CD8-positive, alpha-beta memory T cell (primary cell): Measurements from ENCODE around the gene APBA2. TPM values are rescaled to one million over a fixed set of nuclear protein-coding genes. Genes with fewer than 3 reads are reported as not detected.

Experiments
- CTCF ChIA-PET: fragments of 350-600 bp; sonication (Branson Sonifier 250); formaldehyde crosslinking; loops from one replicate; lab custom pipeline; 2021; ENCODE audit warnings: antibody characterized with exemption; lab: Charles Lee
- POLR2A ChIA-PET: fragments of 350-600 bp; sonication (Branson Sonifier 250); formaldehyde crosslinking; loops from one replicate; lab custom pipeline; 2021; ENCODE audit warnings: antibody characterized with exemption; lab: Charles Lee
- DNase-seq, 5 donors: peaks; one replicate each; pipeline versions ENCODE4 v3.0.0 to v3.0.0-alpha.2; 2020 to 2022; ENCODE audit warnings: mixed read lengths in 1 of 5
- H3K27ac ChIP-seq: one replicate; pipeline ENCODE4 v1.7.0; 2013; ENCODE audit warnings: low read depth, mild to moderate bottlenecking, low read length, moderate library complexity
- H3K27me3 ChIP-seq: 2 replicates; pipeline ENCODE4 v1.7.0; 2013; ENCODE audit warnings: low read length, mild to moderate bottlenecking; ENCODE audit not compliant: insufficient read depth, poor library complexity, severe bottlenecking
- H3K36me3 ChIP-seq: 2 replicates; pipeline ENCODE4 v1.7.0; 2013; ENCODE audit warnings: mild to moderate bottlenecking, low read length, moderate library complexity; ENCODE audit not compliant: insufficient read depth
- H3K4me1 ChIP-seq: 2 replicates; pipeline ENCODE4 v1.7.0; 2013; ENCODE audit warnings: mild to moderate bottlenecking, low read length, moderate library complexity; ENCODE audit not compliant: insufficient read depth
- H3K4me3 ChIP-seq: 2 replicates; pipeline ENCODE4 v1.7.0; 2013; ENCODE audit warnings: mild to moderate bottlenecking, low read length
- H3K9me3 ChIP-seq: 2 replicates; pipeline ENCODE4 v1.7.0; 2013; ENCODE audit warnings: mild to moderate bottlenecking, low read length
- H3K27ac Mint-ChIP-seq, 8 donors: one replicate each; pipeline ENCODE4 v1.8.0; 2020 to 2021; ENCODE audit warnings: mixed read lengths in 8 of 8, mild to moderate bottlenecking in 6 of 8, inconsistent platforms in 3 of 8, moderate library complexity in 3 of 8
- H3K27me3 Mint-ChIP-seq, 2 donors: one replicate each; pipeline ENCODE4 v1.8.0; 2020 to 2021; ENCODE audit warnings: mixed read lengths in 2 of 2, mild to moderate bottlenecking in 1 of 2, moderate library complexity in 1 of 2
- H3K36me3 Mint-ChIP-seq, 3 donors: one replicate each; pipeline ENCODE4 v1.8.0; 2020 to 2021; ENCODE audit warnings: mixed read lengths in 3 of 3, inconsistent platforms in 1 of 3, mild to moderate bottlenecking in 1 of 3
- H3K4me1 Mint-ChIP-seq, 3 donors: one replicate each; pipeline ENCODE4 v1.8.0; 2020 to 2021; ENCODE audit warnings: mixed read lengths in 3 of 3, inconsistent platforms in 1 of 3, mild to moderate bottlenecking in 1 of 3
- H3K4me3 Mint-ChIP-seq, 7 donors: one replicate each; pipeline ENCODE4 v1.8.0; 2020 to 2021; ENCODE audit warnings: mixed read lengths in 7 of 7, mild to moderate bottlenecking in 6 of 7, moderate library complexity in 4 of 7, inconsistent platforms in 2 of 7
- H3K9me3 Mint-ChIP-seq, 5 donors: one replicate each; pipeline ENCODE4 v1.8.0; 2020 to 2022; ENCODE audit warnings: mixed read lengths in 5 of 5, mild to moderate bottlenecking in 3 of 5, moderate library complexity in 2 of 5, inconsistent platforms in 1 of 5
- polyA plus RNA-seq: library from polyadenylated mRNA; unstranded; fragments of 300-500 nt; fragmentation: Illumina TruSeq; gene quantifications from one replicate; pipeline ENCODE4 v1.2.3, GENCODE V29; 2021
- total RNA-seq, 2 experiments: library from RNA; stranded (reverse); gene quantifications; one replicate each; pipeline ENCODE4 v1.2.3, GENCODE V29; 2021

APBA2 gene
- total and polyA plus RNA-seq, 3 experiments from 2014 or later: 15.7 to 38.8 (median 18.0) TPM

DNA sequence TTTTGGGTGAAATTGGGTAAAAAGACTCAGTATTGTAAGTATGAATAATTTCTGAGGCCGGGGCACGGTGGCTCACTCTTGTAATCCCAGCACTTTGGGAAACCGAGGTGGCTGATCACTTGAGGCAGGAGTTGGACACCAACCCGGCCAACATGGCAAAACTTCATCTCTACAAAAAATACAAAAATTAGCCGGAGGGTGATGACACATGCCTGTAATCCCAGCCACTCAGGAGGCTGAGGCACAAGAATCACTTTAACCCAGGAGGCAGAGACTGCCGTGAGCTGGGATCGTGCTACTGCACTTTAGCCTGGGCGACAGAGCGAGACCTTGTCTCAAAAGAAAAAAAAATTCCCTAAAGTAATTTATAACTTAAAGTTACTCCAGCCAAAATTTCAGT lies 162.2 kb downstream of the APBA2 start:
- peaks cover 4% of the 10 kb centered on the region for H3K4me1 ChIP-seq
- ChIA-PET POLR2A (no interaction called here), CTCF (interaction anchor here (0.7 kb wide), 1 partner anchor 16 kb away, joined by 3 read pairs; no protein-coding TSS in a partner anchor)
- no peak overlapping the region for H3K27ac ChIP-seq
- H3K36me3 Mint-ChIP-seq: peaks cover 0 to 6% (median 0%) of the 10 kb centered on the region in 3 donors
- no peak overlapping the region for H3K27ac Mint-ChIP-seq
- no peaks in the 10 kb centered on the region for H3K27me3 ChIP-seq
- H3K4me1 Mint-ChIP-seq: peaks cover 22 to 82% (median 36%) of the 10 kb centered on the region in 3 donors
- no peaks in the 10 kb centered on the region for H3K9me3 ChIP-seq
- DNase-seq: no peak
- H3K9me3 Mint-ChIP-seq: no peaks in the 10 kb centered on the region
- no peak overlapping the region for H3K4me3 Mint-ChIP-seq
- no peaks in the 10 kb centered on the region for H3K36me3 ChIP-seq
- peaks cover 0 to 3% of the 10 kb centered on the region in 2 donors for H3K27me3 Mint-ChIP-seq
- no peak overlapping the region for H3K4me3 ChIP-seq

- POLR2A ChIA-PET: no interaction called here
- Mint-ChIP-seq H3K27me3 (peaks cover 0 to 3% of the 10 kb centered on the region in 2 donors), H3K27ac (peak overlapping the region in 1 of 8 donors; percentile 77)
These were observed 165.1 kb downstream of the APBA2 start for GRCh38 chr15:29050870-29051269.

GRCh38 chr15:29051422-29051821 lies 165.6 kb downstream of the APBA2 start:
- Histone ChIP-seq H3K4me3 (no peak overlapping the region), H3K4me1 (peaks cover 4% of the 10 kb centered on the region), H3K27me3 (no peaks in the 10 kb centered on the region), H3K27ac (no peak overlapping the region), H3K36me3 (no peaks in the 10 kb centered on the region), H3K9me3 (no peaks in the 10 kb centered on the region)
- DNase-seq: no peak
- peaks cover 0 to 28% (median 3%) of the 10 kb centered on the region in 3 donors for H3K36me3 Mint-ChIP-seq
- H3K9me3 Mint-ChIP-seq: no peaks in the 10 kb centered on the region
- peak overlapping the region in 2 of 8 donors; percentile 63 to 71 for H3K27ac Mint-ChIP-seq
- no peak overlapping the region for H3K4me3 Mint-ChIP-seq
- ChIA-PET POLR2A (no interaction called here), CTCF (no interaction called here)
- H3K27me3 Mint-ChIP-seq: peaks cover 0 to 3% of the 10 kb centered on the region in 2 donors
- peaks cover 25 to 74% (median 35%) of the 10 kb centered on the region in 3 donors for H3K4me1 Mint-ChIP-seq

More at GRCh38 chr15:29050870-29051269, 165.1 kb downstream of the APBA2 start:
- Histone ChIP-seq H3K4me3 (no peak overlapping the region), H3K36me3 (no peaks in the 10 kb centered on the region), H3K9me3 (no peaks in the 10 kb centered on the region), H3K27ac (no peak overlapping the region), H3K4me1 (peaks cover 4% of the 10 kb centered on the region), H3K27me3 (no peaks in the 10 kb centered on the region)
- peak in 2 of 5 donors; percentile 18 to 29 for DNase-seq
- peaks cover 0 to 25% (median 3%) of the 10 kb centered on the region in 3 donors for H3K36me3 Mint-ChIP-seq
- no peaks in the 10 kb centered on the region for H3K9me3 Mint-ChIP-seq
- CTCF ChIA-PET: no interaction called here
- peak overlapping the region in 2 of 7 donors; percentile 7 to 20 for H3K4me3 Mint-ChIP-seq
- H3K4me1 Mint-ChIP-seq: peaks cover 22 to 76% (median 36%) of the 10 kb centered on the region in 3 donors

GRCh38 chr15:29053006-29053405 lies 167.2 kb downstream of the APBA2 start:
- no peaks in the 10 kb centered on the region for H3K9me3 Mint-ChIP-seq
- Histone ChIP-seq H3K27ac (no peak overlapping the region), H3K27me3 (no peaks in the 10 kb centered on the region), H3K4me1 (peaks cover 4% of the 10 kb centered on the region), H3K36me3 (no peaks in the 10 kb centered on the region), H3K9me3 (no peaks in the 10 kb centered on the region), H3K4me3 (no peak overlapping the region)
- POLR2A ChIA-PET: no interaction called here
- no peak overlapping the region for H3K4me3 Mint-ChIP-seq
- CTCF ChIA-PET: interaction anchor here (0.9 kb wide), 1 partner anchor 9 kb away, joined by 3 read pairs; no protein-coding TSS in a partner anchor
- H3K4me1 Mint-ChIP-seq: peaks cover 30 to 78% (median 40%) of the 10 kb centered on the region in 3 donors
- H3K27me3 Mint-ChIP-seq: peaks cover 0 to 3% of the 10 kb centered on the region in 2 donors
- no peak for DNase-seq
- H3K27ac Mint-ChIP-seq: no peak overlapping the region
- peaks cover 2 to 32% (median 3%) of the 10 kb centered on the region in 3 donors for H3K36me3 Mint-ChIP-seq

DNA sequence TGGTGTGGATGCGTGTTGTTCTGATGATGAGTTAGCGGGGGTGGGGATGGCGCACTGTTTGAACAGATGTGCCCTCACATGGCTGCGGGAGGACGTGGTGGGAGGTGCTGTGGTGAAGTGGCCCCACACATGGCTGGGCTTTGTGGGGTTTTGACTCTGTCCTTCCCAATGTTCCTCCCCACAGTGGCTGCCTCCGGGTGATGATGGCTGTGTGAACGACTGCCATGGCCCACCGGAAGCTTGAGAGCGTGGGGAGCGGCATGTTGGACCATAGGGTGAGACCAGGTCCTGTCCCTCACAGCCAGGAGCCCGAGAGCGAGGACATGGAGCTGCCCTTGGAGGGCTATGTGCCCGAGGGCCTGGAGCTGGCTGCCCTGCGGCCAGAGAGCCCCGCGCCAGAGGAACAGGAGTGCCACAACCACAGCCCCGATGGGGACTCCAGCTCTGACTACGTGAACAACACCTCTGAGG lies 167.9 kb downstream of the APBA2 start:
- CTCF ChIA-PET: no interaction called here
- no peak for DNase-seq

GRCh38 chr15:29054171-29055045 lies 168.6 kb downstream of the APBA2 start:
- Mint-ChIP-seq H3K4me1 (peaks cover 30 to 78% (median 42%) of the 10 kb centered on the region in 3 donors), H3K36me3 (peaks cover 2 to 33% (median 3%) of the 10 kb centered on the region in 3 donors), H3K27me3 (peaks cover 0 to 3% of the 10 kb centered on the region in 2 donors), H3K9me3 (peaks cover 0 to 2% (median 0%) of the 10 kb centered on the region in 5 donors), H3K27ac (no peak overlapping the region), H3K4me3 (no peak overlapping the region)
- no peaks in the 10 kb centered on the region for H3K36me3 ChIP-seq
- H3K9me3 ChIP-seq: no peaks in the 10 kb centered on the region
- no peak overlapping the region for H3K4me3 ChIP-seq
- ChIA-PET POLR2A (no interaction called here), CTCF (no interaction called here)
- no peaks in the 10 kb centered on the region for H3K27me3 ChIP-seq
- no peak for DNase-seq
- no peak overlapping the region for H3K27ac ChIP-seq
- peaks cover 4% of the 10 kb centered on the region for H3K4me1 ChIP-seq

More for the DNA sequence above, 167.9 kb downstream of the APBA2 start:
- no peak overlapping the region for H3K4me3 ChIP-seq
- Mint-ChIP-seq H3K4me1 (peaks cover 30 to 78% (median 42%) of the 10 kb centered on the region in 3 donors), H3K9me3 (peaks cover 0 to 2% (median 0%) of the 10 kb centered on the region in 5 donors), H3K27me3 (peaks cover 0 to 3% of the 10 kb centered on the region in 2 donors), H3K4me3 (no peak overlapping the region), H3K36me3 (peaks cover 2 to 32% (median 3%) of the 10 kb centered on the region in 3 donors), H3K27ac (no peak overlapping the region)
- POLR2A ChIA-PET: no interaction called here
- no peaks in the 10 kb centered on the region for H3K36me3 ChIP-seq
- H3K27ac ChIP-seq: no peak overlapping the region
- no peaks in the 10 kb centered on the region for H3K9me3 ChIP-seq
- H3K4me1 ChIP-seq: peaks cover 4% of the 10 kb centered on the region
- no peaks in the 10 kb centered on the region for H3K27me3 ChIP-seq

DNA sequence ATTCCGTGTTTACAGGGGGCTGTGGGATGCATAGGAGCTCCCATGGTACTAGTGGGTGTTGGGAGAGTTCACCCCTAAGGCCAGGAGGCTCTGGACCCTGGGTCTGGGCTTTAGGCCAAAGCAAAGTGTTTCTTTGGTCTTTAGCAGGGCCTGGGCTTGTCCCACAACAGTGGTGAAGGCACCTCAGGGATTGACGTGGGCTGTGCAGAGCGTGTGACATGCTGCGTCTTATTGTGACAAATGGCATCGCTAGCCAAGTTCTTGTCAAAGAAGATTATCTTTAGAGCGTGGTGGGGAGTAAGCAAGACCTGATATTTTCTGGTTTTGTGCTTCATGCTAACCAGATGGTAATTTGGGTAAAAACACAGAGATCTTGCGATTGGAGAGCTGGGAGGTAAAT lies 170.1 kb downstream of the APBA2 start:
- CTCF ChIA-PET: no interaction called here

More for the DNA sequence above, 170.1 kb downstream of the APBA2 start:
- DNase-seq: no peak
- H3K4me1 ChIP-seq: peaks cover 3% of the 10 kb centered on the region
- no peaks in the 10 kb centered on the region for H3K9me3 ChIP-seq
- H3K27me3 ChIP-seq: no peaks in the 10 kb centered on the region
- Mint-ChIP-seq H3K27ac (peak overlapping the region in 4 of 8 donors; percentile 1 to 83 (median 24)), H3K27me3 (peaks cover 0 to 3% of the 10 kb centered on the region in 2 donors), H3K9me3 (peaks cover 0 to 2% (median 0%) of the 10 kb centered on the region in 5 donors), H3K36me3 (peaks cover 2 to 40% (median 3%) of the 10 kb centered on the region in 3 donors), H3K4me1 (peaks cover 21 to 77% (median 27%) of the 10 kb centered on the region in 3 donors), H3K4me3 (no peak overlapping the region)
- no peak overlapping the region for H3K4me3 ChIP-seq
- H3K36me3 ChIP-seq: no peaks in the 10 kb centered on the region
- POLR2A ChIA-PET: no interaction called here
- H3K27ac ChIP-seq: no peak overlapping the region
